HG03342 (cell line): ENCODE measurements around the gene CDC42EP4.
"Not testable (repeated sequence)": the region's sequence is repeated elsewhere in the genome, so short reads cannot be mapped to it uniquely, and the experiment has no call there.

ENCODE experiments used
- ATAC-seq: cut with Tn5 transposase; IDR thresholded peaks from one replicate; pipeline ENCODE4 v1.9.1; 2021; ENCODE audit warnings: mild to moderate bottlenecking, moderate library complexity; ENCODE audit not compliant: unreplicated experiment

The CDC42EP4 gene

GRCh38 chr17:73343168-73343634, 31.4 kb upstream of the CDC42EP4 start:
- no peak for ATAC-seq

GRCh38 chr17:73342541-73343167, 30.9 kb upstream of the CDC42EP4 start:
- no peak for ATAC-seq

- ATAC-seq = no peak
These were observed 30.3 kb upstream of the CDC42EP4 start for GRCh38 chr17:73342050-73342522.

GRCh38 chr17:73341350-73342049, 29.7 kb upstream of the CDC42EP4 start:
- ATAC-seq = no peak

- ATAC-seq = no peak
These were observed 28.3 kb upstream of the CDC42EP4 start for GRCh38 chr17:73340093-73340596.

- no peak for ATAC-seq
These were observed 26.9 kb upstream of the CDC42EP4 start for GRCh38 chr17:73338566-73339197.

- no peak for ATAC-seq
These were observed 26.3 kb upstream of the CDC42EP4 start for GRCh38 chr17:73338050-73338521.

- no peak for ATAC-seq
These were observed 25.5 kb upstream of the CDC42EP4 start for GRCh38 chr17:73337330-73337710.

- ATAC-seq = no peak
These were observed 24.9 kb upstream of the CDC42EP4 start for GRCh38 chr17:73336408-73337329.

- no peak for ATAC-seq
These were observed 24.0 kb upstream of the CDC42EP4 start for GRCh38 chr17:73335591-73336407.

- ATAC-seq = no peak
These were observed 23.1 kb upstream of the CDC42EP4 start for GRCh38 chr17:73334771-73335513.

GRCh38 chr17:73333445-73333844, 21.6 kb upstream of the CDC42EP4 start:
- not testable (repeated sequence) for ATAC-seq

- ATAC-seq = no peak
These were observed 19.3 kb upstream of the CDC42EP4 start for GRCh38 chr17:73331060-73331459.

GRCh38 chr17:73327676-73328075, 15.9 kb upstream of the CDC42EP4 start:
- ATAC-seq = no peak

- no peak for ATAC-seq
These were observed 13.7 kb upstream of the CDC42EP4 start for GRCh38 chr17:73325527-73325842.

GRCh38 chr17:73324711-73325526, 13.1 kb upstream of the CDC42EP4 start:
- no peak for ATAC-seq

GRCh38 chr17:73324160-73324475, 12.3 kb upstream of the CDC42EP4 start:
- no peak for ATAC-seq

GRCh38 chr17:73323409-73324159, 11.8 kb upstream of the CDC42EP4 start:
- no peak for ATAC-seq
